Fibroblast of lung (primary cell): ENCODE measurements around the gene ASIC4.

Experiments used
- EZH2 ChIP-seq: IDR thresholded peaks from 2 replicates; pipeline ENCODE4 v1.5.1; 2012; ENCODE audit warnings: low read length, control low read depth, mild to moderate bottlenecking; ENCODE audit errors: missing control alignments
- TF ChIP-seq, protein P1 (sequence below), 2 donors: IDR thresholded peaks in 1 of 2; conservative IDR thresholded peaks in 1 of 2; 1 replicate in 1 of 2; 2 replicates in 1 of 2; pipeline ENCODE4 v1.5.1; 2011 to 2012; ENCODE audit warnings: low read length in 2 of 2, control low read depth in 1 of 2, inconsistent platforms in 1 of 2, low read depth in 1 of 2, mild to moderate bottlenecking in 1 of 2

DNA sequence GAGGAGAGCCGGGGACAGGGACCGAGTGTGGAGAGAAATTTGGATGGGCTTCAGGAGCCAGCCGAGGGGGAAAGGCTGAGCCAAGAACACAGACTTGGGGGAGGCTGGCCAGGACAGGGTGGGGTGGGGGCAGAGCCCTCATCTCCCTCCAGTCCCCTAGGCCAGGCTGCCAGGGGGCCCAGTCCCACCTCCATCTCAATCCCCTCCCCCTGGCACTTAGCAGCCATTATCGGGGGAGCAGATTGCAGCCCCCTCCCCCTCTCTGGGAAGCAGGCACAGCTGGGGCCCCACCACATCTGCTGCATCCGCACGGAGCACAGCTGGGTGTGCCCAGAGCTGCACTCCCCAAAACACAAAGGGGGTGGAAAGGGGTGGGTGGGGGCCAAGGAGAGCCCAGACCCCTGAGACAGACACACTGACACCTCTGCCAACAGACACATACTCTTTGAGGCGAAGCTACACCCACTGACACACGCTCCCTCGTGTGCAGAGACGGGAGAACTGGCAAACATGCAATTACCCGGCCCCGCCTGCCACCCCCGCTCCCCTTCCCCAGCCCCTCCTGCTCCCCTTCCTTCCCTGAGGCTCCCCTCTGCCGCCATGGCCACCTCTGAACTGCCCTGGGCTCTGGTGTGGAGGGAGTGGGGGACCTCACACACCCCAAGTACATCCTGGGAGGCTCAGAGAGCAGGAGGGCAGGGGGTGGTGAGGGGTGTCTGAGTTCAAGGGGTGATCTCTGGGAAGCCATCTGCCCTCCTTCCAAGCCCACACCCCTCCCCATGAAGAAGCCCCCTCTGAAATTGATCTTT, 5.1 kb upstream of the ASIC4 start:
- TF ChIP-seq, protein P1, sequence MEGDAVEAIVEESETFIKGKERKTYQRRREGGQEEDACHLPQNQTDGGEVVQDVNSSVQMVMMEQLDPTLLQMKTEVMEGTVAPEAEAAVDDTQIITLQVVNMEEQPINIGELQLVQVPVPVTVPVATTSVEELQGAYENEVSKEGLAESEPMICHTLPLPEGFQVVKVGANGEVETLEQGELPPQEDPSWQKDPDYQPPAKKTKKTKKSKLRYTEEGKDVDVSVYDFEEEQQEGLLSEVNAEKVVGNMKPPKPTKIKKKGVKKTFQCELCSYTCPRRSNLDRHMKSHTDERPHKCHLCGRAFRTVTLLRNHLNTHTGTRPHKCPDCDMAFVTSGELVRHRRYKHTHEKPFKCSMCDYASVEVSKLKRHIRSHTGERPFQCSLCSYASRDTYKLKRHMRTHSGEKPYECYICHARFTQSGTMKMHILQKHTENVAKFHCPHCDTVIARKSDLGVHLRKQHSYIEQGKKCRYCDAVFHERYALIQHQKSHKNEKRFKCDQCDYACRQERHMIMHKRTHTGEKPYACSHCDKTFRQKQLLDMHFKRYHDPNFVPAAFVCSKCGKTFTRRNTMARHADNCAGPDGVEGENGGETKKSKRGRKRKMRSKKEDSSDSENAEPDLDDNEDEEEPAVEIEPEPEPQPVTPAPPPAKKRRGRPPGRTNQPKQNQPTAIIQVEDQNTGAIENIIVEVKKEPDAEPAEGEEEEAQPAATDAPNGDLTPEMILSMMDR (conservative IDR thresholded peaks at IDR 0.05 in 1 of 2, IDR thresholded peaks at IDR 0.05 in 1 of 2; ENCODE audit: low read depth in 1 of 2, low read length in 2 of 2): no peak
- TF ChIP-seq EZH2: no peak
